ENCODE measurements around the gene ABLIM2. TPM values are rescaled to one million over a fixed set of nuclear protein-coding genes. Genes with fewer than 3 reads are reported as not detected.

ABLIM2 gene
- total RNA-seq, 1 donor from 2014 or later = 3.5 TPM

DNA sequence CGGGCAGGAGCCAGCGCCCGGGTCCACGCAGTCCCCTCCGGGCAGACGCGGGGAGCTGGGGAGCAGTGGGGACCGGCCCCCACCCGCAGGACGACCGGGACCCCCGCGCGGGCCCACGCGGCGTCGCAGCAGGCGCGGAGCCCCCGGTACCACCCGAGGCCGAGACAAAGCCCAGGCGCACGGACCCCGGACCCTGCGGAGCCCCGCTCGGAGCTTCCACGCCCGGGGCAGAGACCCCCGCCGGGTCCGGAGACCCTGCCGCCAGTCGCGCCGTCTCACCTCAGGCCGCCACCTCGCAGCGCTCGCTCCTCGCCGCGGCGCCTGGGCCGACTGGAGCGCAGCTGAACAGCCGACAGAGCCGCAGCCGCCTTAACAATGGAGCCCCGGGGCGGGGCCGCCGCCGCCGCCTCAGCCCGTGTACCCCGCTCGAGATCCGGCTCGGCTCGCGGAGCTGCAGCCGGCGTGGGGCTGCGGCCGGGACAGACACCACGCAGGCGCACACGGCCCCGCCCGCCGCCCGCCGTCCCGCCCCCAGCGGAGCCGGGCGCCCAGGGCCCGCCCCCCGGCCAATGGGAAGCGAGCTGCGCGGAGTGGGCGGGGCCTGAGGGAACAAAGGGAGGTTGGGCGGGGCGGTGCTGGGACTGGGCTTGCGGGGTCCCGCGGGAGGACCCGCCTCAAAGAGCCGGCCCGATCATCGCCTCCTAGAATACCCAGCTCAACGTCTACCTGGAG, 219.1 kb downstream of the ABLIM2 start, which contains the start of gene AFAP1:
TSS of gene AFAP1 (minus strand) at position 485 of the 732 bp plus-strand sequence. CDS start 67,783 bp downstream, outside the sequence.
- TF ChIP-seq, protein P1, sequence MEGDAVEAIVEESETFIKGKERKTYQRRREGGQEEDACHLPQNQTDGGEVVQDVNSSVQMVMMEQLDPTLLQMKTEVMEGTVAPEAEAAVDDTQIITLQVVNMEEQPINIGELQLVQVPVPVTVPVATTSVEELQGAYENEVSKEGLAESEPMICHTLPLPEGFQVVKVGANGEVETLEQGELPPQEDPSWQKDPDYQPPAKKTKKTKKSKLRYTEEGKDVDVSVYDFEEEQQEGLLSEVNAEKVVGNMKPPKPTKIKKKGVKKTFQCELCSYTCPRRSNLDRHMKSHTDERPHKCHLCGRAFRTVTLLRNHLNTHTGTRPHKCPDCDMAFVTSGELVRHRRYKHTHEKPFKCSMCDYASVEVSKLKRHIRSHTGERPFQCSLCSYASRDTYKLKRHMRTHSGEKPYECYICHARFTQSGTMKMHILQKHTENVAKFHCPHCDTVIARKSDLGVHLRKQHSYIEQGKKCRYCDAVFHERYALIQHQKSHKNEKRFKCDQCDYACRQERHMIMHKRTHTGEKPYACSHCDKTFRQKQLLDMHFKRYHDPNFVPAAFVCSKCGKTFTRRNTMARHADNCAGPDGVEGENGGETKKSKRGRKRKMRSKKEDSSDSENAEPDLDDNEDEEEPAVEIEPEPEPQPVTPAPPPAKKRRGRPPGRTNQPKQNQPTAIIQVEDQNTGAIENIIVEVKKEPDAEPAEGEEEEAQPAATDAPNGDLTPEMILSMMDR (IDR thresholded peaks at IDR 0.05; ENCODE audit: unreplicated experiment) = no peak
- DNase-seq (ENCODE audit: low spot score in 2 of 2, unreplicated experiment in 2 of 2) = peak; percentile 92 to 94
- Mint-ChIP-seq H3K27me3 (ENCODE audit: low read depth) (no peaks in the 10 kb centered on the region), H3K36me3 (no peaks in the 10 kb centered on the region), H3K4me3 (peak within 1 kb of the TSS; percentile 95), H3K9me3 (no peaks in the 10 kb centered on the region), H3K4me1 (peaks cover 65% of the 10 kb centered on the region), H3K27ac (peak within 1 kb of the TSS; percentile 94)

DNA sequence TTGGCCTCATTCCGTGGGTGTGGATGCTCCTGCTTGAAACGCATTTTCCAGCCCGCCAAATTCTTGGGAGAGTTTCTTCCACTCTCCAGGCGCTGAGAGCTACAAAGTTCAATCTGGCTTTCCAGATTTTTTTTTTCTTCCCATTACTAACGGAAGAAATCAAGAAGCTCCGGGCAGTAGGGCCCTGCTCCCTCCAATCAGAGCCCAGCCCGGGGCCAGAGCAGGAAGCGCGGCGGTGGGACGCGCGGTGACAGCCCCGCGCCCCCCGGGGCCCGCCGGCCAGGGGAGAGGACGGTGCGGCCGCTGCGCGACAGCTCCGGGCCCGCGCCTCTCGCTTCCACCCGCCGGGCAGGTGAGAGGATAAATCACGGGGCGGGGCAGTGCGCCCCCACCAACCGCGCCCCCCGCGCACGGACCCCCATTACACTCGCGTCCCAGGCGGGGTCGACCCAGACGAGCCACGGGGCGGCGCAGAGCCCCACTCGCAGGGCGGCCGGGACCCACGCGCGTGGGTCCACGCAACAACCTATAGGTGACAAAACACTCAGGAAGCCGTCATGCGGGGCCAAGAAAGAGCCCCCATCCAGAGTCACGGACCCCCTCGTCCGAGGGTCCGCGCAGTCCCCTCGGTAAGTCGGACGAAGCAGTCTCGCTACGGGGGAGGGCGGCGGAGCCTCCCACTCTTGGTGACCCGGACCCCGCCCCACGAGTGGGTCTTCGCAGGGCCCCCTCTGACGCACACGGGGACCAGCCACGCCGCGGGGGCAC, 219.8 kb downstream of the ABLIM2 start:
- Mint-ChIP-seq H3K9me3 (no peaks in the 10 kb centered on the region), H3K27me3 (ENCODE audit: low read depth) (no peaks in the 10 kb centered on the region), H3K4me1 (peaks cover 69% of the 10 kb centered on the region), H3K27ac (peak overlapping the region; percentile 96), H3K4me3 (peak overlapping the region; percentile 95), H3K36me3 (peaks cover 5% of the 10 kb centered on the region)
- DNase-seq (ENCODE audit: low spot score in 2 of 2, unreplicated experiment in 2 of 2) = no peak
- TF ChIP-seq, protein P1 (IDR thresholded peaks at IDR 0.05; ENCODE audit: unreplicated experiment) = no peak

DNA sequence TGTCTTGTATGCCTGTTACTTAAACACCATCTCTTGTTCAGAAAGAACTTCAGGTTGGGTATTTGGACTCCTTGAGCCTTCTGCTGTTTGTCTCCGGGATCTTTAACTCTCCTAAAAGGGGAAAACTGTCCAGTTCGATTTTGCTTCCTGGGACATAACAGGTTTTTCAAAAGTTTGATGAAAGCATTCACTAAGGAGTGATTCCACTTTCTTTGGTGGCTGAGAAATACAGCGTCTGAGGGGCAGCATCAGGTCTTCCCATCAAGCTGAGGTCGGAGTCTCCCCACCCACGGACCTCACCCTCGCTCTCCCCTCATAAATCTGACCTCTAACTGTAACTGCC, 220.4 kb downstream of the ABLIM2 start:
- Mint-ChIP-seq H3K4me3 (peak overlapping the region; percentile 95), H3K9me3 (no peaks in the 10 kb centered on the region), H3K27me3 (ENCODE audit: low read depth) (no peaks in the 10 kb centered on the region), H3K27ac (peak overlapping the region; percentile 96), H3K4me1 (peaks cover 72% of the 10 kb centered on the region), H3K36me3 (peaks cover 9% of the 10 kb centered on the region)
- no peak for DNase-seq (ENCODE audit: low spot score in 2 of 2, unreplicated experiment in 2 of 2)
- TF ChIP-seq, protein P1 (IDR thresholded peaks at IDR 0.05; ENCODE audit: unreplicated experiment) = no peak

DNA sequence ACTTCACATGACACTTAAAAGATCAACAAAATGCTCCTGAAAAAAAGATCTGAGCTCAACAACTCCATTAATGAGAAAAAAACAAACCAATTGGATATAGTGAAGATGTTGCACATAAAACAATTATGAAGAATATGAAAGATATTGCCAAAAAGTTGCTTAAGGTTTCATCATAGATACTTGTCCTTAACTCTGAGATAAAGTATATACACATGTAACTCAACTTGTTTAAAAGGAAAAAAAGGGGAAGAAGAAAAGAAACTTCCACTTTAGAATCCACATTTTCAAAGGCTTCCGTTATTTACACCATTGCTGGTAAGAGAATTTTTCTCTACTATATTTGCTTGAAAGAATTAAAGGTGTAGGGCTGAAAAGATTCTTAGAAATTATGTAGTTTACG, 221.6 kb downstream of the ABLIM2 start:
- H3K36me3 Mint-ChIP-seq = peaks cover 9% of the 10 kb centered on the region
- TF ChIP-seq, protein P1 (IDR thresholded peaks at IDR 0.05; ENCODE audit: unreplicated experiment) = no peak
- H3K27me3 Mint-ChIP-seq (ENCODE audit: low read depth) = no peaks in the 10 kb centered on the region
- H3K4me1 Mint-ChIP-seq = peaks cover 68% of the 10 kb centered on the region
- DNase-seq (ENCODE audit: low spot score in 2 of 2, unreplicated experiment in 2 of 2) = no peak
- H3K9me3 Mint-ChIP-seq = no peaks in the 10 kb centered on the region
- peak overlapping the region; percentile 96 for H3K27ac Mint-ChIP-seq
- H3K4me3 Mint-ChIP-seq = peak overlapping the region; percentile 95

DNA sequence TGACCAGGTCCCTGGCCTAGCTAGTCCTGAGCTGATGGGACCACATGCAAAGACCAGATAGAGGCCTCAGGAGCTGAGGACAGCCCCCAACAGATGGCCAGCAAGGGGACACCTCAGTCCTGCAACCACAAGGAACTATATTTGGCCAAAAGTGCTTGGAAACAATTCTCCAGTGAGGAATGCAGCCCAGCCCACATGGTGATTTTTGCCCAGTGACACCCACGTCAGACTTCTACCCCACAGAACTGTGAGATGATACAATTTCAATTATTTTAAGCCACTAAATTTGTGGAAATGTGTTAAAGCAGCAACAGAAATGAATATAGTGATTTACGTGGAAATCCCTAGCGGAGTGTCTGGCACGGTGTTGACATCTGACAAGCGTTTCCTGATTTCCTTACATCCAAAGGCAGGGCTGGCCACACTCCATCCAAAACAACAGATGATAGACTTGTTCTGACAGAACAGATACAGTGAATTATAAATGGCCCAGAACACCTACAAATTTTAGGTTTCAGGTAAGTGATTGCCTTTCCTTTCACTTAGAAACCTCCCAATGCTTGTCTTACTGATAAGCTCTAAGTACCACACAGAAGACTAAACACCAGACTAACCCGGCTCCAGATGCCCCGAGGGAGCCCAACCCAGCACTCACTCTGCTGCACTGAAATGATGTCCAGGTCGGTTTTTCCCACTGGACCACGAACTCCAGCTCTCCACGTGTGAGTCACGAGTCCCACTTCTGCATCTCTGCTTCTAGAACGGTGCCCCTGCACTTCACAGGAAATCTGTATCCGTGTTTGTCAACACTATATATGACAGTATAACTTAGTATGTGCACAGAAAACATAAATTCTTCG, 224.7 kb downstream of the ABLIM2 start:
- H3K36me3 Mint-ChIP-seq = peaks cover 9% of the 10 kb centered on the region
- TF ChIP-seq, protein P1 (IDR thresholded peaks at IDR 0.05; ENCODE audit: unreplicated experiment) = no peak

More for the DNA sequence above, 224.7 kb downstream of the ABLIM2 start:
- Mint-ChIP-seq H3K9me3 (no peaks in the 10 kb centered on the region), H3K27me3 (ENCODE audit: low read depth) (no peaks in the 10 kb centered on the region), H3K4me3 (no peak overlapping the region), H3K27ac (peak overlapping the region; percentile 82), H3K4me1 (peaks cover 69% of the 10 kb centered on the region)
- no peak for DNase-seq (ENCODE audit: low spot score in 2 of 2, unreplicated experiment in 2 of 2)

Measured in mesothelial cell of epicardium (in vitro differentiated cells).